Activated CD4-positive, alpha-beta T cell treated with anti-CD3 and anti-CD28 coated beads, Interleukin-2, amount 50 U/mL, for 1 hour (primary cell): ENCODE data around the gene PNPLA4.

Source experiments
- DNase-seq: peaks from one replicate; pipeline ENCODE4 v3.0.0-alpha.2; 2020

PNPLA4 gene, protein sequence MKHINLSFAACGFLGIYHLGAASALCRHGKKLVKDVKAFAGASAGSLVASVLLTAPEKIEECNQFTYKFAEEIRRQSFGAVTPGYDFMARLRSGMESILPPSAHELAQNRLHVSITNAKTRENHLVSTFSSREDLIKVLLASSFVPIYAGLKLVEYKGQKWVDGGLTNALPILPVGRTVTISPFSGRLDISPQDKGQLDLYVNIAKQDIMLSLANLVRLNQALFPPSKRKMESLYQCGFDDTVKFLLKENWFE

DNA sequence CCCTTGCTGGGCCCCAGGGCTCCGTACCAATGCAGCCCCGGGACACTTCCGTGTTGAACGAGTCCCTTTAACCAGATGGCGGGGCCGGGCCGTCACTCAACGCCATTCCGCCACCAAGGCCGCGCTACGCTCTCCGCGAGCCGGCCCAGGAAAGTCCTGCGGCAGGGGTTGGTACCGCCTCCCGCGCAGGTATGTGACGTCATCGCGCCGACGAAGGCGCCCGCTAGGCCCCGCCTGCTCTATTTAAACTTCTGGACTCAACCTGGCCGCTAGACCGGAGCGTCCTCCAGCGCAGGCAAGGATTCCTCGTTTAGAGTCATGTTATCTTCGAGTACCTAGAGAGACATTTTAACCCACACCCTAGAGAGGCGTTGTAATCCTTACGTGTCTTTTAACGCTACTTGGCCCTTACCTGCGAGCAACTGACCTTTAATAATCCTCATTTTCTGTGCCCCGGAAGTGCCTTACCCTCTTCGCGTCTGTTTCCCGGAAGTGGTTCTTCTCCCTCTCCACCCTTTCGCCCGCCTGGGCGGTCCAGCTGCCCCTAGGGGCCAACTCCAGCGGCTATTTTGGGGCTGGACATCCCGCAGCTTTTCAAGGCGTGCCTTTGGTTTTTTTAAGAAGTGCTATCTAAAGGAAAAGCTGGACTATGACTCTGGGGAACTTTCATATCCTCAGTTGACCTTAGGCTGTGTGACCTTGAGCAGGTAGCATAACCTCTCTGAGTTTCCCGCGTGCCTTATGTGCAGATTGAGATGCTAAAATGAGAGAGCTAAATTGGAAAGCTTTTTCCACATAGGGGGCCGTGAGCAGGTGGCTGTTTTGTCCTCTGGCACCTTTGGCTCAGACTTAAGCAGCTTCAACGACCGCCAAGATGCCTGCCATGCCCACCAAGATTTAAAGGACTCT is at the start of gene PNPLA4:
Gene PNPLA4 (minus strand): TSS at position 155 of the 909 bp plus-strand sequence. CDS start 1,294 bp downstream, outside the sequence.
- peak; percentile 75 for DNase-seq

DNA sequence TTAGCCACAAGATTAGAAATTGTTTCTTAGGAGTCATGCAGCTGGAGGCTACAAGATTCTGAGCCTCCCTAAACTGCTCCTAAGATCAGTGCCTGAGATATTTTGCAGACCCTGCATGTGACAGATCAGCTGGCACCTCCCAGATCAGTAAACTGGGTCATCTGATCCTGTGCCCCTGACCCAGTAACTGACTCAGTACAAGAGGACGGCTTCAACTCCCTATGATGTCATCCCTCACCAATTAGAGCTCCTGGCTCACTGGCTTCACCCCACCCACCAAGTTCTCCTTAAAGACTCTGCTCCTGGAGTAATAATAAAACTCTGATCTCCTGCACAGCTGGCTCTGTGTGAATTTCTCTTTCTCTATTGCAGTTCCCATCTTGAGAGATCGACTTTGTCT is 45.4 kb upstream of the PNPLA4 start:
- DNase-seq, result no peak

DNA sequence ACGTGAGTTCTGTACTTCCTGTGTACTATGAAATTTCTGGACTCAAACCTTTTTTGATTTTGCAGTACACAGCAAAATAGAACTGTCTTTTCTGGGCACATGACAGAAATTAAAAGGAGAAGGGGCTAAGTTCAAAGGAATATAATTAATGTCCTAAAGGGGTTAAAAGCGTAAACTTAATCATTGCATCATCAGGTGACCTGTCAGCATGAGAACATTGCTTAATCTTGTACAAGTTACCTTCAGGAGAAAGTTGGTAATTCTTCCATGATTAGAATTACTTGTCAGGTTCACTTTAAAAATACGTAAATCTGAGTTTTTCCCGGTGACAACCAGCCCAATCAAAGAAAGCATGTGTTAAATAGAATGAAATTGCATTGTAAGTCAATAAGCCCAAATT is 43.2 kb upstream of the PNPLA4 start:
- DNase-seq, result no peak

DNA sequence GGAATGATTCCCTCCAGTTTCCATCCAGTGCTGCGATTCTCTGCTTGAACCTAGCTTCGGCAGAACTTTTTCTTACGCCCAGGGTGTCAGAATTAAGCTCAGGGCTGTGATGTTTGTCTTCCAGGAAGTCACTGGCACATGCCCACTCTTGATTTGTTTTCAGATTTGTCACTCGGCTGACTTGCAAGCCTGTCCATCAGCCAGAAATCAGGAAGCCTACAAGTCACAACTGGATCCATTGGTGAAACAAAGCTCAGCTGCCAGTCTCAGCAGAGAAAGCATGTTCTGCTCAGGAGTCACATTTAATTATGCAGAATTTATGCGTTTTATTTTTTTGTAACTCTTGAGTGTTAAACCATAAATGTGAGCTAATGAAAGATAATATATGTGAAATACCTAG is 38.2 kb upstream of the PNPLA4 start:
- DNase-seq, result no peak

DNA sequence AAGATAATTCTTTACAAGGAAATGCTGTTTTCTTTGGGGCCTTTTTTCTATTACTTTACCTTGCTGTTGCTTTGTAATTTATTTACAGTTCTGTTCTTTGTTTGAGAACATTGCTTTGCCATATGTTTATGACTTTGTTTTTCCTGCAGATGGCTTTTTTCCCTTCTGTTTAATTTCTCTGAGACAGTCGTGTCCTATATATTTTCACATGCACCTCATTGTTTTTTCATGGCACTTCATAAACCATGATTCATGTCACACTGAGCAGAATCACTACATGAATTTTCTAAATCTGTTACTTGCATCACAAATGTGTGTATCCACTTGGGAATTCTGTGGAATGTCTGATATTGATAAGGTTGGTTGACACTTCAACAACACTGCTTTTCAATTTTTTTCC is 33.0 kb upstream of the PNPLA4 start:
- no peak for DNase-seq

DNA sequence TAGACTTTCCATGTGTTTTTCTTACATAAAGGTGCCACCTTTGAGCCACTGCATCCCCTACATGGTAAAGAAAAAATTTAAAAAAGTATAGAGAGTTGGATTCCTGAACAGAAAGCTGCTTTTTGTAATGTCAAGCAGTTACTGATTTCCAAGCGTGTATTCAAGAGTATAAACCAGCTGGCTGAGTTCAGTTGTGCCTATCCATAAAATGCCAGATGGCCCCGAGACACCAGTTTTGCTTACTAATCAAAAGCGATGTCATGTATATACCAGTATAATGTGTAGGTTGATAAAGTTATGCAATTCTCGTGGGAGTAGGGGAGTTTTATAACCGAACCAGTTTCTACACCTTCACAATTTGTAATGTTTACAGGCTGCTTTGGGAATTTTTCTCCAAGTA is 26.2 kb upstream of the PNPLA4 start:
- no peak for DNase-seq

DNA sequence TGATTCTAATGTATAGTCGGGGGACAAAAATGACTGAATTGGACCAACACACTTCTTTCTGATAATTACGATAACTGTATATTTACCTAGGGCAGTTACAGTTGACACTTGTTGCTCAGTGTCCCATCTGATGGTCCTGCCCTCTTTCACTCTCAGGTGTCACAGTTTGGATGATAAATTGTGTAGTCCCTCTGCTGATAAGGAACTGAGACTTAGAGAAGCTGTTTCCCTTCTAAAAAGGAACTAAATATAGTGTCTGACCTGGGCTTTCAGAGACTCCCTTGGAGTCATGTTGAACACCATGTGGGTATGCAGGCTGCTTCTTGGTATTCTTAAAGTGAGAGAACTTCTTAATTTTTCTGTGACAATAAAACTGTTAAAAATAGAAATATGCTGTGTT is 23.7 kb upstream of the PNPLA4 start:
- DNase-seq, result no peak

DNA sequence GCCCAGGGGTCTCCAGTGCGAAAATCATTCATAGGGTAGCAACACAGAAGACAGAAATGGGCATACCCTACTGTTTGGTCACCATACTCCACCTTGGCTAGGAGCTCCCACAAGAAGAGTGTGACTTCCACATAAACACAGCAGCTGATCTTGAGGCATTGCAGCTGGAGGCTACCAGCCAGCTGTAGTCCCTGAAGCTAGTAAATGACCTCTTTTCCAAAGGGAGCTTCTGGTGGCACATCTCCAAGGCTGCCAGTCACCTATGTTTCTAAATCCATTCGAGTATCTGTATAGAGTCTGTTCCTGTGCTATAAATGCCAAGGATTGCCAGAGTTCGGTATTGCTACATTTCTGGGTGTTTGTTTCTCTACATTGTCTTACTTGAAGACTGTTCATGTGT is 21.3 kb upstream of the PNPLA4 start:
- no peak for DNase-seq

DNA sequence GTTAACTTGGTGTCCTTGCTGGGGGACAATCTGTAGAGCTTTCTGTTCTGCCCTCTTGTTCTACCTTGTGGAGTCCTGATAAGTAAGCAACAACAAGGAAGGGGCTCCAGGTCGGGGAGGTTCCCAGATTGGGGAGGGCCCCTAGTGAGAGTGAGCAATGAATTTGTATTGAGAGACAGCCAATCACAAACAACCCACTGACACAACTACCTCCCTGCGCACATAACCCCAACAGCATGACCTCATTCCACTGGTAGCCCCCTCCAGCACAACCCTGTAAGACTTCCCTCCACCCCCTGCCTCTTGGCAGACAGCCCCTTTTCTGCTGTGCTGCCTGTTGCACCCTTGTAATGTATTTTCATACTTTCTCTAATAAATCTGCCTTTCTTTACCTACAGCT is 19.7 kb upstream of the PNPLA4 start:
- DNase-seq, result no peak

DNA sequence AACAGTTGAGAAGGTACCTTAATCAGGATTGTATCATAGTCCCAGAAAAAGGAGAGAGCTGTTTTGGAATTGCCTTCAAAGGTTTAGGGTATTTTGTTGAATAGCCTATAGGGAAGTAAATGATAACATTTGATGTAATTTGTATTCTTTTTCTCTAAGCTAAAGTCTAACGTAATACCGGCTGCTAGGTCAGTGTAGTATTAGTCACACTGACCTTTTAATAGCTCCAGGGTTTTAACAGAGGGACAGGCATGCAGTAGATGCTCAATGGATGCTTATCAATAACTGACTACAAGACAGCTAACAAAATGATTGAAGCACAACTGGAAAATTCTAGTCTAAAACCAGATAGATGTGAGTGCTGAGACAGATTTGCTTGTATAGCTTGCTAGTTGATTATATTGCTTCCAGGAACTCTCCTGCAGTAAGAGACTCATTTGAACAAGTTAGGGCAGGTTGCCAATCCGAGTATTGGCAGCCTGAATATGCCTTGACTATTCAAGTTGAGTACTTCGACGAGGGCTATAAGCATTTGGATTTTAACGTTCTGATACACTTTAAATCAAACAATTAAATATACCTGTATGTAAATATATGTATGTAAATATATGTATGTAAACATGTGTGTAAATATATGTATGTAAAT is 16.5 kb upstream of the PNPLA4 start:
- DNase-seq, result no peak

DNA sequence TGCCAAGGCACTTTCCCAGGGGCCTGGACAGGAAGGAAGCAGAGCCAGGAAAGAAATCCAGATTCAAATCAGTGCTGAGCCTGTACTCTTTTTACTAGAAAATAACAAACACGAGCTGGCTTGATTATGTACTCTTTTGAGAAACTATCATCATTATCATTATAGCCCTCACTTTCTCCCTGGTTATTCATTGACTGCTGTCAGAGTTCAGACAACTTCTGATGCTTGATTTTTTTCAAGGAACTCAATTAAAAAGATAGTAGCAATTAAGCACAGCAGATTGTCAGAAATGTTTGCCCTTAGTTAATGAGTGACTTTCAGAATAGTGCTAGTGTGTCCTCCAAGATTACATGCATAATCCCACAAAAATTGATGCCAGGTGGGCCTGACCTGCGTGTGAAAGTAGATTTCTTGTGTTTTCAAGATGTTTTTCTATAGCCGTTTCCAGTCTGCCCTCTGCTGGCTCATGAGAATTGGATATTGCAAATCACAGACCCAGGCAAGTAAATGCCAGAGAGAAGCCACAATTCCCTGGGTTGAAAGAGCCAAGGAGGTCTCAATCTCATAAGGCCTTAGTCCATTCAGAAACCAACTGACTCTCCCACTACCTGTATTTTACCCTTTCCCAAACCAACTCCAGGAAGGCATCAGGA is 14.3 kb upstream of the PNPLA4 start:
- no peak for DNase-seq

DNA sequence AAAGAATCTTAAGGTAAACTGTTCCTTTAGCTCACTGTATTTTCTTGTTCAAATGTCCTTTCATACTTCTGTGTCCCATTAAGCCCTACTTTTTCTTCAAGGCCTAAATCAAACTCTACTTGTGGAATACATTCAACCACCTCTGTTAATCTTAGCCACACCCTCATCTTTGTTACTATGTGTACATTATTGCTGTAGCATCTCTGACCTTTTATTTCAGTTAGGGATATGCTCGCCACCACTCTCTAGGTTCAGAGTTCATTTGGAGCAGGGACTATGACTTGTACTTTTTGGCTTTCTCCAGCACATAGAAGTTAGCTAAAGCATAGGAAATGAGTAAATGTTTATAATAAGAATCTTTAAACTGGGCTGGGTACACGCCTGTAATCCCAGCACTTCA is 6.8 kb upstream of the PNPLA4 start:
- DNase-seq, result no peak

DNA sequence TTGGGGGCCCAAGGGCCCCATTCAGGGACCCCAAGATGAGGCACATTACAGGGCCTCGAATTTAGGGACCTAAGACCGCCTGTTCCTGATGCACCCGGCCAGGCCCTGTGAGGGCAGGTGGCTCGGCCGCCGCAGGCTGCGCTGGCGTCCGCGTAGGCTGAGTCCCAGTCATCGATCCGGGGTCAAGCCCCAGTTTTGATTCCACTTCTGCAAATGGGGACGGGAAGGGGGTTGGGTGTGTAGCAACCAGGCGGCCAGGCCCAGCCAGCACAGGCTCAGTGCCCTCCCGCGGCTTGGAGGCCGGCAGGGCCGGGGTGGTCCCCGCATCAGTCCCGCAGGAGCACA is 327 bp downstream of the PNPLA4 start:
- DNase-seq, result no peak

DNA sequence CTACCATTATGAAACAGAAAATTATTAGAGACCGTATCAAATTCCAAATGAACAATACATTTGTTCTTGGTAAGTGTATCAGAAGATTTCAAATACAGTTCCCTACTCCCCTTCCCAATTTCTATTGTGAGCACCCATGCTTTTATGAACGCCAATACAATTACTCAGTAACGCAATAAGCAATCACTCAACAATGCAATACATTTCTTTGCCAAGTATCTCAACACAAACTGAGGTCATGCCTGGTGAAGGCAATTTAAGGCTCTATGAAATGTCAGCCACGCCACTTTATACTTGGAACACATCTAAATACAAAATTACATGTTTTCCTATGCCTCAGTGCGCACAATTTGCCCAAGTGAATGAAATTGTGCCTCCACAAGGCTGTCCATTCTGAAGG is 712 bp downstream of the PNPLA4 start:
- DNase-seq, result no peak

DNA sequence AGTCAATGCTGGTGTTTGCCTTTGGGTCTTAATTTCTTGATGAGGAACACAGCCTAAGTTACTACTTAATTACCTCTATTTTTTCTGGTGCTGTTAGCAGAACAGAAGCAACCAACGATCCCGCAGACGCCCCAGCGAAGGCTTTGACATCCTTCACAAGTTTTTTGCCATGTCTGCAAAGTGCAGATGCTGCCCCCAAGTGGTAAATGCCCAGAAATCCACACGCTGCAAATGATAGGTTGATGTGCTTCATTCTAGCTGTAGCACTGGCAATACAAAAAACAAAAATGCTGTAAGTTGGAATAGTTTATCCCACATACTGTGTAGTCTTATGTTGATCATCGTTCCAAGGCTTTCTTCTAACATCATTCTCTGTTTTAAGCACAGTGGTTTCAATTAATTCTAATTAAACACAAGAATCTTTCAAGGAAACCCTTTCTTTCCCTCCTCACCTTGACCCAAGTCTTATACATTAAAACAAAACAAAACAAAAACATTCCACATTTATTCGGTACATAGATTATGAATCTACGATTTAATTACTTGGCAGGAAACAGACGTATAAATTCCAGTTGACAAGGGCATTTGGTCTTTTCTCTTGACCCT is 1.2 kb downstream of the PNPLA4 start:
- DNase-seq, result peak; percentile 45

DNA sequence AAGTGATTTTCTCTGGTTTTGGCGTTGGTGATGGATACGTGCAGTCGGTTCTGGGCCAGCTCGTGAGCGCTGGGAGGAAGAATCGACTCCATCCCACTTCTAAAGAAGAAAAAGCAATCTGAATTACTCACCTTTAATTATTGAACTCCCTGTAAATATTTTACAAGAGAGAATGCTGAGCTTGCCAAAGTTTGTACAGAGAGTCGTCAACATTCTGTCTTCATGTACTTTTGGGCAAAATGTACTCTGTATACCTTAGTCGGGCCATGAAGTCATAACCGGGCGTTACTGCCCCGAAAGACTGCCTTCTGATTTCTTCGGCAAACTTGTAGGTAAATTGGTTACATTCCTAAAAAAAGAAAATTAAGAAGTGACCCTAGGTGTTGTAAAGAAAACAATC is 5.5 kb downstream of the PNPLA4 start:
- no peak for DNase-seq

DNA sequence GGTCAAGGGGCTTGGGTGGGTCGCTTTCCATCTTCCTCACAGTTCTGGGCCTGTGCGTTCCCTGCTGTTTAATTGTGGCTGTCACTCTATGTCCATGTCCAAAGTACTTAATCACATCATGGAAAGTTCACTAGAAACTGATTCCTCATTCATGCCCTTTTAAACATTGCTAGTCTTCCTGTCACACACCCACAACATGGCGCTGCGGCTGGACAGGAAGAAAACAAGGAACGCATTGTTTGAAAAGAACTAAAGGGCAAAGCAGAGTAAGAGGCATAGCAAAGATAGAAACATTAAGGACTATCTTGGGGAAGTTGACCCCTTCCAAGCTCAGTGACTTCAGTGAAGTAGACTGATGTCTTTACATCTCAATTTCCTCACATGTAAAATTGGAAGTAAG is 18.4 kb downstream of the PNPLA4 start:
- DNase-seq, result no peak

DNA sequence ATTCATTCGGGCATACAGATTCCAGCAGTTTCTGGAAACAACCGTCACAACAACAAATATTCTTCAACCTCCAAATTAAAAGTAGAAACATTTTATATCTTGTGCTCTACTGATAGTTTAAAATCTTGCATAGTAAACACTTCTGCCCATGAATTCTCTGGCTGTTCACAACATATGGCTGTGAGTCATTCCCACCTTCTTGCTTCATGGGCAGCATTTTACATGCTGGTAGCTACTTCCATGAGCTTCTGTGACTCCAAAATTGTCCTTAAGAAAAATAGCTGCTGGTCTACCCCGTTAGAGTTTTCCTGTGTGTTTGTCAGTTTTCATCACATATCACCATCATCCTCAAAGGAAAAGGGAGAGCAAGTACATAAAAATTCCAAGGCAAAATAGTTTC is 22.7 kb downstream of the PNPLA4 start:
- DNase-seq, result no peak

DNA sequence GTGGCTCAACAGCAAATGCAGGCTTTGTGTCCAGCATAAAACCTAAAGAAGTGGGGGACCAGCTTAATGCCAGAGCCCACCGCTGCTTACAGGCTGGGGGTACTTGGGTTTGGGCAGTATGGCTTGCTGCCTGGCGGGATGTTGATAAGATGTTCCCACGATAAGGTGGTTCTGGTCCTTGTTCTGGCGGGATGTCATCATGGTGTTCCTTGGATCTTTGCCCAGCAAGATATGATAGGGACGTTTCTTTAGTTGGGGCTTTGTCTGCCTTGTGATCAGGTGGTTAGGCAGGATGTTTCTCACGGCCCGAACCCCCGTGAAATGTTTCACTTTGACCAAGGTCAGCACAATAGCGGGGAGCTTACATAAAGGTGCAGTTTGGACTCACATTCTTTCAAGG is 35.3 kb downstream of the PNPLA4 start:
- no peak for DNase-seq

DNA sequence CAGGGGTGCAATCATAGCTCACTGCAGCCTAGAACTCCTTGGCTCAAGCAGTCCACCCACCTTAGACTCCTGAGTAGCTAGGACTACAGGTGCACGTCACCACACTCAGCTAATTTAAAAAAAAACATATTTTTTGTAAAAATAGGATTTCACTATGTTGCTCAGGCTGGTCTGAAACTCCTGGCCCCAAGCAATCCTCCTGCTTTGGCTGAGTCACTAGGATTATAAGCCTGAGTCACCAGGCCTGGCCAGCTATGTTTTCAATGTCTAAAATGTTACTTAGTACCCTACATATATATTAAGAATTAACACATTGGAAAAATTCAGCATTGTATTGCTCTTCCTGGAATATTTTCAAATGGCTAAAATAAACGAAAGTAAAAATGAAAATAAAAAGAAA is 37.5 kb downstream of the PNPLA4 start:
- no peak for DNase-seq

DNA sequence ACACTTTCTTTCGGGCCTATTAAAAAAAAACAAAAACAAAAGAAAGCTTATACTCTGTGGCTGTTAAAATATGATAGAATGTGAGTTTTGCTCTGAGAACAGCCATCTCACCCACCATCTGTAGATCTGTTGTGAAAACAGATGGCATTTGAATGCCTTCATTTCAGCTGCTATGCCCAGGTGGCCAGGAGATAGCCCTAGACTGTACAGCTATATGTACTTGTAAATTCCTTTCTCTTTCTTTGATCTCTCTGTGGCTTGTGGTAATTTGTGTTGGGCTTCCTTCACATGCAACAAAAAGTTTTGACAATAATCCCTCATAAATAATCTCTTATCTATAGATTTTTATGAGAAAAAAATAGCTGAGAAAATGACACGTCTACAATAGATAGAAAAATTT is 38.1 kb downstream of the PNPLA4 start:
- no peak for DNase-seq

DNA sequence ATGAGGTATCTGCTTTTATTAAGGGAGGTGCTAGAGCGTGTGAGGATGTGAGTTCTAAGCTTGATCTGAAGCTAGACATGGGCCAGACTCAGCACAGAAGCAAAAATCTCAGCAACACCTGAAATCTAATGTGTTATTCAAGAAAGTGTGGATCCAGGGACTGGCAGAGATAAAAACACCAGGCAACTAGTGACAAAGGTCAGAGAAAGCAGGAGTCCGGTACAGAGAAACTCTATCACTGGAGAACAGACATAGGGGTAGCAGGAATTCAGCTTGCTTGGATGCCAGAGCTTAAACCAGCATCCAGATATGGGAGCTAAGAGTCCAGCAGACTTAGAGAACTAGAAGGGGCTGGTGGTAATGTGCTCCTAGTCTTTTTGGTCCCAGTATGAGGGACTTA is 50.3 kb downstream of the PNPLA4 start:
- no peak for DNase-seq

DNA sequence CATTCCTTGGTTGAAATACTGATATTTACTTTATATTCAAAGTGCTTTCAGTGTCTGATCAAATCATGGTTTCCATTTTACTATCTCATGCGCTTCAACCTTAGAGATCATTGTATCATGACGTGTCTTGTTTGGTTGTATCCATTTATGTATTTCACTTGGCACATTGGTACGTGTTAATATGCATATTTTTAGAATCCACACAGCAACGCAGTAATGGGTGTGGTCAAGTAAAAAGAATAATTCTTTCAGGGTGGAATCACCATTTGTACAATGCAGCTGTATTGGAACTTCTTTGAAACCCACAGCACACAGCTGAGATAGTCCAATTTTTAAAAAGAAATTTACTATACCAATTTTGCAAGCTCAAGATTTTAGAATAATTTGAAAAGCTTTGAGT is 55.2 kb downstream of the PNPLA4 start:
- DNase-seq, result no peak
